ENCODE results near the gene SGSM1.

SGSM1 gene

GRCh38 chr22:24954114-24954463 lies 148.1 kb downstream of the SGSM1 start:
- no peak for DNase-seq

- no peak for DNase-seq
Measured at GRCh38 chr22:24954856-24955255, 148.8 kb downstream of the SGSM1 start.

GRCh38 chr22:24957043-24957442 lies 151.0 kb downstream of the SGSM1 start:
- DNase-seq: no peak

- DNase-seq: no peak
Measured at GRCh38 chr22:24961217-24961844, 155.3 kb downstream of the SGSM1 start.

- DNase-seq: no peak
Measured at GRCh38 chr22:24962094-24962493, 156.1 kb downstream of the SGSM1 start.

GRCh38 chr22:24962835-24963234 lies 156.8 kb downstream of the SGSM1 start:
- no peak for DNase-seq

GRCh38 chr22:24964441-24964840 lies 158.4 kb downstream of the SGSM1 start:
- no peak for DNase-seq

GRCh38 chr22:24965822-24966626 lies 160.0 kb downstream of the SGSM1 start:
- DNase-seq: no peak

- DNase-seq: no peak
Measured at GRCh38 chr22:24968066-24968561, 162.1 kb downstream of the SGSM1 start.

- no peak for DNase-seq
Measured at GRCh38 chr22:24969560-24970301, 163.7 kb downstream of the SGSM1 start.

- DNase-seq: no peak
Measured at GRCh38 chr22:24972369-24972768, 166.4 kb downstream of the SGSM1 start.

- no peak for DNase-seq
Measured at GRCh38 chr22:24973872-24974271, 167.9 kb downstream of the SGSM1 start.

GRCh38 chr22:24975125-24975640 lies 169.2 kb downstream of the SGSM1 start:
- DNase-seq: no peak

- DNase-seq: no peak
Measured at GRCh38 chr22:24975813-24976341, 169.9 kb downstream of the SGSM1 start.

- no peak for DNase-seq
Measured at GRCh38 chr22:24976442-24977218, 170.6 kb downstream of the SGSM1 start.

All from activated T-cell treated with anti-CD3 and anti-CD28 coated beads, Interleukin-2, amount 50 U/mL, for 1 hour (primary cell).